CD14-positive monocyte (primary cell): ENCODE results near the gene PAPSS2. TPM values are rescaled to one million over a fixed set of nuclear protein-coding genes. Genes with fewer than 3 reads are reported as not detected.

ENCODE experiments used
- DNase-seq, 3 donors: peaks; one replicate each; pipeline ENCODE4 v3.0.0-alpha.2; 2011 to 2022
- H2AFZ ChIP-seq: 2 replicates; pipeline ENCODE4 v1.6.0; 2012; ENCODE audit warnings: mild to moderate bottlenecking, low read depth, low read length, inconsistent platforms; ENCODE audit not compliant: insufficient read depth, poor library complexity, severe bottlenecking
- H3K27ac ChIP-seq, 2 donors: 1 replicate in 1 of 2; 2 replicates in 1 of 2; pipeline ENCODE4 v1.5.1; 2012 to 2013; ENCODE audit warnings: low read length in 2 of 2, control low read depth in 1 of 2, inconsistent platforms in 1 of 2, low read depth in 1 of 2, mild to moderate bottlenecking in 1 of 2
- H3K27me3 ChIP-seq, 2 donors: one replicate each; pipeline versions ENCODE4 v1.6.0 to v1.6.1; 2011 to 2013; ENCODE audit warnings: low read length in 2 of 2; ENCODE audit not compliant: control insufficient read depth in 2 of 2, insufficient read depth in 2 of 2
- H3K36me3 ChIP-seq, 2 donors: replicated peaks in 1 of 2; 1 replicate in 1 of 2; 2 replicates in 1 of 2; pipeline versions ENCODE4 v1.5.1 to v1.6.1; 2012 to 2013; ENCODE audit warnings: low read length in 2 of 2, control low read depth in 1 of 2, inconsistent platforms in 1 of 2, mild to moderate bottlenecking in 1 of 2; ENCODE audit not compliant: insufficient read depth in 2 of 2, control insufficient read depth in 1 of 2
- H3K4me1 ChIP-seq, 2 donors: 1 replicate in 1 of 2; 2 replicates in 1 of 2; pipeline versions ENCODE4 v1.5.1 to v1.6.1; 2012 to 2013; ENCODE audit warnings: low read length in 2 of 2, control low read depth in 1 of 2, inconsistent platforms in 1 of 2, mild to moderate bottlenecking in 1 of 2, moderate library complexity in 1 of 2; ENCODE audit not compliant: insufficient read depth in 2 of 2, control insufficient read depth in 1 of 2
- H3K4me2 ChIP-seq: replicated peaks from 2 replicates; pipeline ENCODE3; 2012; ENCODE audit warnings: low read length, moderate library complexity, mild to moderate bottlenecking; ENCODE audit not compliant: poor library complexity, severe bottlenecking; ENCODE audit errors: extremely low read depth
- H3K4me3 ChIP-seq, 3 experiments: fragments of 200-600 bp in 1 of 3; sonication (generic) in 1 of 3; replicated peaks in 1 of 3; 1 replicate in 2 of 3; 2 replicates in 1 of 3; pipeline ENCODE4 v1.5.1; 2011 to 2013; ENCODE audit warnings: low read length in 3 of 3, mild to moderate bottlenecking in 3 of 3, control low read depth in 2 of 3, low read depth in 2 of 3, inconsistent platforms in 1 of 3, moderate library complexity in 1 of 3
- H3K79me2 ChIP-seq: 2 replicates; pipeline ENCODE4 v1.6.0; 2012; ENCODE audit warnings: mild to moderate bottlenecking, control low read depth, inconsistent platforms, low read length, moderate library complexity; ENCODE audit not compliant: insufficient read depth
- H3K9ac ChIP-seq: 2 replicates; pipeline ENCODE4 v1.6.0; 2017; ENCODE audit warnings: low read length, mild to moderate bottlenecking; ENCODE audit not compliant: insufficient read depth, poor library complexity, severe bottlenecking
- H3K9me3 ChIP-seq, 2 donors: replicated peaks in 1 of 2; 1 replicate in 1 of 2; 2 replicates in 1 of 2; pipeline versions ENCODE4 v1.5.1 to v1.6.1; 2012 to 2013; ENCODE audit warnings: low read length in 2 of 2, control low read depth in 1 of 2; ENCODE audit not compliant: control insufficient read depth in 1 of 2, insufficient read depth in 1 of 2
- H4K20me1 ChIP-seq: 2 replicates; pipeline ENCODE4 v1.6.0; 2012; ENCODE audit warnings: mild to moderate bottlenecking, low read length, control low read depth, moderate library complexity; ENCODE audit not compliant: insufficient read depth
- H3K27ac Mint-ChIP-seq, 7 donors: one replicate each; pipeline ENCODE4 v1.8.0; 2020; ENCODE audit warnings: mild to moderate bottlenecking in 7 of 7, mixed read lengths in 7 of 7, moderate library complexity in 6 of 7, inconsistent platforms in 2 of 7
- H3K27me3 Mint-ChIP-seq, 3 donors: one replicate each; pipeline ENCODE4 v1.8.0; 2021 to 2022; ENCODE audit warnings: low read depth in 3 of 3, mild to moderate bottlenecking in 3 of 3, mixed read lengths in 3 of 3, moderate library complexity in 3 of 3, inconsistent platforms in 1 of 3
- H3K36me3 Mint-ChIP-seq, 2 donors: one replicate each; pipeline ENCODE4 v1.8.0; 2020; ENCODE audit warnings: mixed read lengths in 2 of 2, inconsistent platforms in 1 of 2, mild to moderate bottlenecking in 1 of 2
- H3K4me1 Mint-ChIP-seq: one replicate; pipeline ENCODE4 v1.8.0; 2020; ENCODE audit warnings: mild to moderate bottlenecking, mixed read lengths
- H3K4me3 Mint-ChIP-seq, 2 donors: one replicate each; pipeline ENCODE4 v1.8.0; 2020; ENCODE audit warnings: mild to moderate bottlenecking in 2 of 2, mixed read lengths in 2 of 2, moderate library complexity in 1 of 2
- H3K9me3 Mint-ChIP-seq, 7 donors: one replicate each; pipeline ENCODE4 v1.8.0; 2020 to 2022; ENCODE audit warnings: mixed read lengths in 7 of 7, mild to moderate bottlenecking in 6 of 7, moderate library complexity in 6 of 7, inconsistent platforms in 2 of 7
- CTCF ChIP-seq: fragments of 200-600 bp; IDR thresholded peaks from one replicate; pipeline ENCODE4 v1.8.0; 2022; ENCODE audit warnings: antibody characterized with exemption, mild to moderate bottlenecking
- WGBS: methylation state at CpG from one replicate; pipeline ENCODE4 v1.1.5; 2013; ENCODE audit warnings: missing lambda C conversion rate; ENCODE audit not compliant: insufficient coverage; 5-methylcytosine and 5-hydroxymethylcytosine counted together
- intact Hi-C, 2 donors: fragments of 100-400 bp; cut with micrococcal nuclease; formaldehyde crosslinking; loops; one replicate each; pipeline versions ENCODE4 v1.15.0 to v1.15.1; 2023
- polyA plus RNA-seq, 3 donors: library from polyadenylated mRNA; depleted of rRNA in 1 of 3; unstranded in 2 of 3; stranded (reverse) in 1 of 3; fragments of 300-500 nt in 2 of 3; fragments of >200 nt in 1 of 3; fragmentation: Illumina TruSeq in 2 of 3; gene quantifications; 1 replicate in 2 of 3; 2 replicates in 1 of 3; pipeline ENCODE4 v1.2.3, GENCODE V29; 2012 to 2021

PAPSS2 gene
- polyA plus RNA-seq, 3 donors = 3.5 to 6.5 (median 6.2) TPM

GRCh38 chr10:87753995-87754866, 94.6 kb downstream of the PAPSS2 start:
- H3K27me3 Mint-ChIP-seq = no peaks in the 10 kb centered on the region
- peaks cover under 1 to 4% of the 10 kb centered on the region in 2 donors for H3K4me1 ChIP-seq
- no peak overlapping the region for H3K27ac Mint-ChIP-seq
- no peak overlapping the region for H2AFZ ChIP-seq
- DNase-seq = no peak
- H3K4me3 Mint-ChIP-seq = no peak overlapping the region
- intact Hi-C loops = no loop called here
- peaks cover 29 to 30% of the 10 kb centered on the region in 2 donors for H3K36me3 Mint-ChIP-seq
- H3K9me3 Mint-ChIP-seq = no peaks in the 10 kb centered on the region
- H3K27ac ChIP-seq = no peak overlapping the region
- no peak for TF ChIP-seq CTCF
- no peaks in the 10 kb centered on the region for H4K20me1 ChIP-seq
- H3K4me3 ChIP-seq = no peak overlapping the region
- H3K27me3 ChIP-seq = no peaks in the 10 kb centered on the region
- no peak overlapping the region for H3K9ac ChIP-seq
- no peaks in the 10 kb centered on the region for H3K79me2 ChIP-seq
- H3K4me1 Mint-ChIP-seq = peaks cover 12% of the 10 kb centered on the region
- H3K9me3 ChIP-seq = no peaks in the 10 kb centered on the region
- H3K4me2 ChIP-seq = no peak overlapping the region
- 100% methylated on average over 2 of the region's 8 CpGs for WGBS
- peaks cover 12 to 30% of the 10 kb centered on the region in 2 donors for H3K36me3 ChIP-seq

- Histone ChIP-seq H3K9me3 (no peaks in the 10 kb centered on the region), H4K20me1 (no peaks in the 10 kb centered on the region), H2AFZ (no peak overlapping the region), H3K9ac (no peak overlapping the region), H3K27me3 (no peaks in the 10 kb centered on the region), H3K79me2 (no peaks in the 10 kb centered on the region), H3K4me3 (no peak overlapping the region), H3K4me2 (no peak overlapping the region), H3K27ac (no peak overlapping the region), H3K36me3 (peaks cover 12 to 30% of the 10 kb centered on the region in 2 donors), H3K4me1 (peaks cover 19 to 21% of the 10 kb centered on the region in 2 donors)
- Mint-ChIP-seq H3K27me3 (no peaks in the 10 kb centered on the region), H3K9me3 (no peaks in the 10 kb centered on the region), H3K4me3 (no peak overlapping the region), H3K4me1 (peaks cover 35% of the 10 kb centered on the region), H3K36me3 (peaks cover 29 to 30% of the 10 kb centered on the region in 2 donors), H3K27ac (no peak overlapping the region)
- TF ChIP-seq CTCF = no peak
- intact Hi-C loops = loop anchor here in 1 of 2 donors (5.0 kb wide), 1 partner anchor 100 kb away; the partner anchor contains the start of gene PAPSS2
- no CpG with 5 or more reads among the region's 1 CpG for WGBS
- no peak for DNase-seq
These were observed 98.0 kb downstream of the PAPSS2 start for GRCh38 chr10:87757685-87758084.
